ENCODE data around the gene THRSP. TPM values are rescaled to one million over a fixed set of nuclear protein-coding genes. Genes with fewer than 3 reads are reported as not detected.

THRSP gene
- total and polyA plus RNA-seq, 2 donors from 2014 or later: 6.4 TPM; not detected in 1

- DNase-seq (peak; percentile 79 to 88 (median 85)), FAIRE-seq (no peak)
- Histone ChIP-seq H3K4me3 (ENCODE audit: low read length in 3 of 3) (peak within 1 kb of the TSS; percentile 49 to 61 (median 57)), H3K9ac (ENCODE audit: low read length in 3 of 3) (peak within 1 kb of the TSS in 2 of 3 donors; percentile 43 to 55), H3K36me3 (ENCODE audit: control insufficient read depth in 2 of 3, insufficient read depth in 3 of 3, low read length in 3 of 3) (no peaks in the 10 kb centered on the region), H3K27me3 (ENCODE audit: control insufficient read depth, insufficient read depth, low read length) (no peaks in the 10 kb centered on the region), H3K4me1 (ENCODE audit: control insufficient read depth in 2 of 3, insufficient read depth in 2 of 3, low read depth in 1 of 3, low read length in 3 of 3) (peaks cover 0 to 11% (median 8%) of the 10 kb centered on the region in 3 donors), H3K27ac (ENCODE audit: low read depth in 2 of 2, low read length in 2 of 2) (peak within 1 kb of the TSS; percentile 0 to 58), H3K9me3 (ENCODE audit: control insufficient read depth in 2 of 3, insufficient read depth in 1 of 3, low read length in 3 of 3) (no peaks in the 10 kb centered on the region)
- intact Hi-C loops (cut with DNase I): no loop called here
- TF ChIP-seq CTCF (IDR thresholded peaks at IDR 0.05; ENCODE audit: borderline replicate concordance, extremely low read depth, insufficient read depth): no peak
Measured at GRCh38 chr11:78022397-78023396, 41.0 kb upstream of the THRSP start, which contains the start of gene KCTD14. KCTD14 (minus strand) TSS chr11:78023276; CDS start chr11:78023249, 27 bp downstream.

- DNase-seq (no peak), FAIRE-seq (no peak)
- H3K4me3 ChIP-seq (ENCODE audit: low read length in 3 of 3): peak overlapping the region; percentile 49 to 61 (median 57)
- TF ChIP-seq CTCF (IDR thresholded peaks at IDR 0.05; ENCODE audit: borderline replicate concordance, extremely low read depth, insufficient read depth): no peak
- H3K9me3 ChIP-seq (ENCODE audit: control insufficient read depth in 2 of 3, insufficient read depth in 1 of 3, low read length in 3 of 3): no peaks in the 10 kb centered on the region
- intact Hi-C loops (cut with DNase I): no loop called here
- peaks cover 0 to 11% (median 8%) of the 10 kb centered on the region in 3 donors for H3K4me1 ChIP-seq (ENCODE audit: control insufficient read depth in 2 of 3, insufficient read depth in 2 of 3, low read depth in 1 of 3, low read length in 3 of 3)
- no peaks in the 10 kb centered on the region for H3K36me3 ChIP-seq (ENCODE audit: control insufficient read depth in 2 of 3, insufficient read depth in 3 of 3, low read length in 3 of 3)
- H3K27ac ChIP-seq (ENCODE audit: low read depth in 2 of 2, low read length in 2 of 2): peak overlapping the region in 1 of 2 donors; percentile 58
- no peaks in the 10 kb centered on the region for H3K27me3 ChIP-seq (ENCODE audit: control insufficient read depth, insufficient read depth, low read length)
- H3K9ac ChIP-seq (ENCODE audit: low read length in 3 of 3): peak overlapping the region in 2 of 3 donors; percentile 43 to 55
Measured at GRCh38 chr11:78023426-78023825, 40.2 kb upstream of the THRSP start.

GRCh38 chr11:78025378-78025777 is 38.3 kb upstream of the THRSP start:
- intact Hi-C loops (cut with DNase I): no loop called here
- no peak for FAIRE-seq
- Histone ChIP-seq H3K4me1 (ENCODE audit: control insufficient read depth in 2 of 3, insufficient read depth in 2 of 3, low read depth in 1 of 3, low read length in 3 of 3) (peaks cover 2 to 5% (median 4%) of the 10 kb centered on the region in 3 donors), H3K4me3 (ENCODE audit: low read length in 3 of 3) (no peak overlapping the region), H3K27me3 (ENCODE audit: control insufficient read depth, insufficient read depth, low read length) (no peaks in the 10 kb centered on the region), H3K9ac (ENCODE audit: low read length in 3 of 3) (no peak overlapping the region), H3K9me3 (ENCODE audit: control insufficient read depth in 2 of 3, insufficient read depth in 1 of 3, low read length in 3 of 3) (no peaks in the 10 kb centered on the region), H3K27ac (ENCODE audit: low read depth in 2 of 2, low read length in 2 of 2) (no peak overlapping the region), H3K36me3 (ENCODE audit: control insufficient read depth in 2 of 3, insufficient read depth in 3 of 3, low read length in 3 of 3) (no peaks in the 10 kb centered on the region)
- TF ChIP-seq CTCF (IDR thresholded peaks at IDR 0.05; ENCODE audit: borderline replicate concordance, extremely low read depth, insufficient read depth): no peak
- no peak for DNase-seq
